IMR-90 (cell line): ENCODE data around the gene RMND5A. TPM values are rescaled to one million over a fixed set of nuclear protein-coding genes. Genes with fewer than 3 reads are reported as not detected.

ENCODE experiments used
- ATAC-seq: fragments of 200-7000 bp; cut with Tn5 transposase; 2 replicates; pipeline ENCODE4 v1.9.1; 2020; ENCODE audit warnings: low read depth, mild to moderate bottlenecking, moderate library complexity
- BruUV-seq: library from RNA; stranded (reverse); fragments of 400-500 nt; replicated peaks from 2 replicates; lab custom pipeline; 2021; lab: Mats Ljungman, UMichigan
- CTCF ChIA-PET: fragments of 300-600 bp; formaldehyde crosslinking; extraction: SDS; loops from one replicate; lab custom pipeline; 2021; ENCODE audit warnings: antibody characterized with exemption; lab: Yijun Ruan, JAX
- POLR2A ChIA-PET: fragments of 300-600 bp; sonication (Branson Sonifier 250); formaldehyde crosslinking; loops from one replicate; lab custom pipeline; 2022; ENCODE audit warnings: antibody characterized with exemption; ENCODE audit not compliant: unreplicated experiment; lab: Charles Lee
- DNase-seq: peaks from one replicate; pipeline ENCODE4 v3.0.0; 2013
- H2AFZ ChIP-seq: replicated peaks from 2 replicates; pipeline ENCODE3; 2013; ENCODE audit warnings: low read length, mild to moderate bottlenecking; ENCODE audit not compliant: poor library complexity
- H2AK5ac ChIP-seq: 2 replicates; pipeline ENCODE4 v1.6.1; 2013; ENCODE audit warnings: low read depth, low read length, inconsistent platforms
- H2AK9ac ChIP-seq: replicated peaks from 2 replicates; pipeline ENCODE3; 2013; ENCODE audit warnings: mild to moderate bottlenecking, low read depth, low read length, moderate library complexity; ENCODE audit not compliant: poor library complexity
- H2BK120ac ChIP-seq: 2 replicates; pipeline ENCODE4 v1.6.1; 2013; ENCODE audit warnings: low read depth, low read length, inconsistent platforms
- H2BK15ac ChIP-seq: 3 replicates; pipeline ENCODE4 v1.6.1; 2013; ENCODE audit warnings: low read depth, low read length, inconsistent platforms
- H2BK20ac ChIP-seq: 2 replicates; pipeline ENCODE4 v1.6.1; 2013; ENCODE audit warnings: low read depth, mild to moderate bottlenecking, inconsistent platforms, low read length, moderate library complexity
- H2BK5ac ChIP-seq: 2 replicates; pipeline ENCODE4 v1.6.1; 2013; ENCODE audit warnings: mild to moderate bottlenecking, low read depth, low read length, inconsistent platforms; ENCODE audit not compliant: poor library complexity, severe bottlenecking
- H3K14ac ChIP-seq: replicated peaks from 2 replicates; pipeline ENCODE4 v1.6.1; 2013; ENCODE audit warnings: low read depth, low read length, inconsistent platforms
- H3K18ac ChIP-seq: 2 replicates; pipeline ENCODE4 v1.6.1; 2013; ENCODE audit warnings: low read depth, low read length, control low read depth
- H3K23ac ChIP-seq: 2 replicates; pipeline ENCODE4 v1.6.1; 2013; ENCODE audit warnings: low read depth, low read length, inconsistent platforms
- H3K27ac ChIP-seq: 2 replicates; pipeline ENCODE4 v1.5.1; 2013; ENCODE audit warnings: mild to moderate bottlenecking, control low read depth, low read length; ENCODE audit not compliant: insufficient read depth
- H3K27me3 ChIP-seq: 2 replicates; pipeline ENCODE4 v1.6.1; 2013; ENCODE audit warnings: low read length; ENCODE audit not compliant: control insufficient read depth, insufficient read depth
- H3K36me3 ChIP-seq: 2 replicates; pipeline ENCODE4 v1.6.1; 2013; ENCODE audit warnings: low read length, mixed read lengths; ENCODE audit not compliant: control insufficient read depth, insufficient read depth
- H3K4ac ChIP-seq: 2 replicates; pipeline ENCODE4 v1.6.1; 2013; ENCODE audit warnings: low read depth, low read length, inconsistent platforms
- H3K4me1 ChIP-seq: 2 replicates; pipeline ENCODE4 v1.6.1; 2013; ENCODE audit warnings: low read length, mixed read lengths; ENCODE audit not compliant: control insufficient read depth, insufficient read depth
- H3K4me2 ChIP-seq: 2 replicates; pipeline ENCODE4 v1.6.1; 2013; ENCODE audit warnings: low read depth, mild to moderate bottlenecking, control low read depth, low read length, moderate library complexity
- H3K4me3 ChIP-seq: 2 replicates; pipeline ENCODE4 v1.5.1; 2013; ENCODE audit warnings: low read depth, mild to moderate bottlenecking, control low read depth, low read length, moderate library complexity; ENCODE audit not compliant: insufficient read depth
- H3K56ac ChIP-seq: 2 replicates; pipeline ENCODE4 v1.6.1; 2013; ENCODE audit warnings: low read length, inconsistent platforms; ENCODE audit not compliant: insufficient read depth; ENCODE audit errors: extremely low read depth
- H3K79me1 ChIP-seq, 2 experiments: 2 replicates each; pipeline ENCODE4 v1.6.1; 2013; ENCODE audit warnings: low read length in 2 of 2, inconsistent platforms in 1 of 2, low read depth in 1 of 2
- H3K9ac ChIP-seq: 2 replicates; pipeline ENCODE4 v1.6.1; 2013; ENCODE audit warnings: low read depth, low read length, control low read depth
- H3K9me1 ChIP-seq: 2 replicates; pipeline ENCODE4 v1.6.1; 2013; ENCODE audit warnings: low read length, inconsistent platforms; ENCODE audit not compliant: insufficient read depth
- H3K9me3 ChIP-seq: 2 replicates; pipeline ENCODE4 v1.6.1; 2013; ENCODE audit warnings: low read length; ENCODE audit not compliant: control insufficient read depth, insufficient read depth
- H4K20me1 ChIP-seq: 2 replicates; pipeline ENCODE4 v1.6.1; 2013; ENCODE audit warnings: low read length, inconsistent platforms; ENCODE audit not compliant: insufficient read depth
- H4K5ac ChIP-seq: 2 replicates; pipeline ENCODE4 v1.6.1; 2013; ENCODE audit warnings: mild to moderate bottlenecking, low read depth, low read length, control low read depth
- H4K8ac ChIP-seq, 2 experiments: 2 replicates each; pipeline ENCODE4 v1.6.1; 2013; ENCODE audit warnings: low read depth in 2 of 2, low read length in 2 of 2, control low read depth in 1 of 2, inconsistent platforms in 1 of 2
- H4K91ac ChIP-seq: 2 replicates; pipeline ENCODE4 v1.6.1; 2013; ENCODE audit warnings: low read depth, low read length, inconsistent platforms; ENCODE audit not compliant: insufficient read depth
- CEBPB ChIP-seq: IDR thresholded peaks from 2 replicates; pipeline ENCODE4 v1.6.1; 2012; ENCODE audit warnings: low read depth, low read length, improper control_type of control experiment
- FOS ChIP-seq: fragments of 150-350 bp; IDR thresholded peaks from 2 replicates; pipeline ENCODE4 v1.6.1; 2016; ENCODE audit warnings: low read depth, low read length
- MAFK ChIP-seq: IDR thresholded peaks from 2 replicates; pipeline ENCODE4 v1.6.1; 2012; ENCODE audit warnings: low read depth, low read length, improper control_type of control experiment
- MAZ ChIP-seq: IDR thresholded peaks from 2 replicates; pipeline ENCODE4 v1.6.1; 2012; ENCODE audit warnings: low read depth, mild to moderate bottlenecking, low read length, improper control_type of control experiment, moderate library complexity, borderline replicate concordance
- MXI1 ChIP-seq: IDR thresholded peaks from 2 replicates; pipeline ENCODE4 v1.6.1; 2012; ENCODE audit warnings: low read depth, mild to moderate bottlenecking, low read length, moderate library complexity, borderline replicate concordance
- NFE2L2 ChIP-seq: fragments of 150-350 bp; IDR thresholded peaks from 2 replicates; pipeline ENCODE4 v1.6.1; 2016; ENCODE audit warnings: low read depth, mild to moderate bottlenecking, low read length
- RAD21 ChIP-seq: IDR thresholded peaks from 2 replicates; pipeline ENCODE4 v1.6.1; 2012; ENCODE audit warnings: low read length, improper control_type of control experiment
- RCOR1 ChIP-seq: IDR thresholded peaks from 2 replicates; pipeline ENCODE4 v1.6.1; 2012; ENCODE audit warnings: mild to moderate bottlenecking, low read length, improper control_type of control experiment; ENCODE audit not compliant: insufficient replicate concordance
- RFX5 ChIP-seq: IDR thresholded peaks from 2 replicates; pipeline ENCODE4 v1.8.0; 2012; ENCODE audit warnings: low read depth, mild to moderate bottlenecking, low read length, moderate library complexity
- SMC3 ChIP-seq: fragments of 150-350 bp; IDR thresholded peaks from 2 replicates; pipeline ENCODE4 v1.6.1; 2016; ENCODE audit warnings: low read depth, mild to moderate bottlenecking, antibody characterized with exemption, low read length, moderate library complexity
- WGBS, 2 experiments: methylation state at CpG; one replicate each; pipeline versions ENCODE4 v1.1.5 to v1.1.7; 2013; ENCODE audit warnings: missing lambda C conversion rate in 2 of 2; ENCODE audit not compliant: insufficient read length in 1 of 2; ENCODE audit errors: extremely low coverage in 2 of 2; 5-methylcytosine and 5-hydroxymethylcytosine counted together
- dilution Hi-C: fragments of 300-500 bp; cut with HindIII; formaldehyde crosslinking; loops from one replicate; pipeline ENCODE4 v1.14.3; 2018; ENCODE audit warnings: low sequenced_read_pairs; ENCODE audit not compliant: unreplicated experiment
- in situ Hi-C: fragments of 300-500 bp; cut with MboI; formaldehyde crosslinking; loops from 3 replicates; pipeline ENCODE4 v1.14.3; 2019; ENCODE audit warnings: low sequenced_read_pairs, inconsistent platforms, mixed read lengths
- intact Hi-C: fragments of 100-400 bp; cut with micrococcal nuclease; formaldehyde crosslinking; loops from 2 replicates; pipeline ENCODE4 v1.10.0; 2022
- polyA plus RNA-seq, 3 experiments: library from polyadenylated mRNA; depleted of rRNA; stranded (reverse); fragments of >200 nt; gene quantifications; 2 replicates each; pipeline ENCODE4 v1.2.3, GENCODE V29; 2012; ENCODE audit warnings: low replicate concordance in 1 of 3
- total RNA-seq: library from RNA; depleted of rRNA; stranded (reverse); fragments of >200 nt; gene quantifications from 2 replicates; pipeline ENCODE4 v1.2.3, GENCODE V29; 2012
- TF ChIP-seq, protein P1 (sequence below): fragments of 150-350 bp; IDR thresholded peaks from 2 replicates; pipeline ENCODE4 v1.6.1; 2017; ENCODE audit warnings: mild to moderate bottlenecking, antibody characterized with exemption, low read length, low read depth
- TF ChIP-seq, protein P2 (sequence below): fragments of 150-350 bp; IDR thresholded peaks from 2 replicates; pipeline ENCODE4 v1.6.1; 2016; ENCODE audit warnings: low read depth, mild to moderate bottlenecking, low read length, moderate library complexity, borderline replicate concordance

The RMND5A gene
- total and polyA plus RNA-seq, 2 of the 4 experiments (the other 2 are of a cell fraction): 5.1 to 16.0 TPM

DNA sequence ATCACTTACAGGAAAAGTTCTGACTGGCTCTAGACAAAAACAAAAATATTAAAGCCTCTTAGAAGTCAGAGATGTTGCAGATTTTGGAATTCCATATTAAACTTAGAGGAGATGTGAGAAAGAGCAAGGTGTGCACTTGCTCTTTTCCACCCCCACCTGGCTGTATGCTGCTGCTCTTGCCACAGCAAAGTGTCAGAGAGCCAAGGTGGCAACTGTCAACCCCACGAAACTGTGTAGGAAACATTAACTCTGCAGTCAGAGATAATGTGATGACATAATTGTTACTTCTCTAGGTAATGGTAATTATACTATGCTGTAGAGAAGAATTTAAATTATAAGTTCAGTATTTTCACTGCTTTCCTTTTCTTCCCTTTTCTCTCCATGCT, 45.2 kb downstream of the RMND5A start:
- Histone ChIP-seq H3K14ac (no peak overlapping the region), H3K4ac (no peak overlapping the region), H2BK20ac (no peak overlapping the region), H3K9me1 (no peaks in the 10 kb centered on the region), H2BK5ac (no peak overlapping the region), H2AK5ac (no peak overlapping the region), H2BK120ac (no peak overlapping the region), H3K9ac (no peak overlapping the region), H3K27ac (no peak overlapping the region), H3K18ac (no peak overlapping the region), H3K4me2 (no peak overlapping the region), H3K4me1 (no peaks in the 10 kb centered on the region), H4K20me1 (peaks cover 3% of the 10 kb centered on the region; the same call in 1 of the 2 replicates), H3K27me3 (no peaks in the 10 kb centered on the region), H4K8ac (no peak overlapping the region), H3K79me1 (peaks cover 0 to 2% of the 10 kb centered on the region in 2 experiments; a peak in 1 of 4 replicates), H2AFZ (no peak overlapping the region), H2BK15ac (no peak overlapping the region), H4K91ac (no peak overlapping the region), H3K9me3 (no peaks in the 10 kb centered on the region), H3K23ac (no peak overlapping the region), H3K36me3 (peaks cover 13% of the 10 kb centered on the region), H2AK9ac (no peak overlapping the region), H3K56ac (no peak overlapping the region), H4K5ac (no peak overlapping the region), H3K4me3 (no peak overlapping the region)
- in situ Hi-C loops: no loop called here
- BruUV-seq: no TSS peak
- no CpG with 5 or more reads among the region's 1 CpG for WGBS, 2 experiments
- CTCF ChIA-PET: interaction anchor here (2.6 kb wide), 1 partner anchor 11 kb away, joined by 14 read pairs; no protein-coding TSS in a partner anchor
- ATAC-seq (no peak), DNase-seq (no peak)
- dilution Hi-C loops: no loop called here
- intact Hi-C loops: no loop called here
- POLR2A ChIA-PET: no interaction called here
- TF ChIP-seq SMC3 (no peak), MXI1 (no peak), RCOR1 (no peak), NFE2L2 (no peak), RAD21 (no peak), MAZ (no peak), MAFK (no peak), CEBPB (no peak), RFX5 (no peak), FOS (no peak)
- TF ChIP-seq, protein P1, sequence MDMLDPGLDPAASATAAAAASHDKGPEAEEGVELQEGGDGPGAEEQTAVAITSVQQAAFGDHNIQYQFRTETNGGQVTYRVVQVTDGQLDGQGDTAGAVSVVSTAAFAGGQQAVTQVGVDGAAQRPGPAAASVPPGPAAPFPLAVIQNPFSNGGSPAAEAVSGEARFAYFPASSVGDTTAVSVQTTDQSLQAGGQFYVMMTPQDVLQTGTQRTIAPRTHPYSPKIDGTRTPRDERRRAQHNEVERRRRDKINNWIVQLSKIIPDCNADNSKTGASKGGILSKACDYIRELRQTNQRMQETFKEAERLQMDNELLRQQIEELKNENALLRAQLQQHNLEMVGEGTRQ: no peak
- TF ChIP-seq, protein P2, sequence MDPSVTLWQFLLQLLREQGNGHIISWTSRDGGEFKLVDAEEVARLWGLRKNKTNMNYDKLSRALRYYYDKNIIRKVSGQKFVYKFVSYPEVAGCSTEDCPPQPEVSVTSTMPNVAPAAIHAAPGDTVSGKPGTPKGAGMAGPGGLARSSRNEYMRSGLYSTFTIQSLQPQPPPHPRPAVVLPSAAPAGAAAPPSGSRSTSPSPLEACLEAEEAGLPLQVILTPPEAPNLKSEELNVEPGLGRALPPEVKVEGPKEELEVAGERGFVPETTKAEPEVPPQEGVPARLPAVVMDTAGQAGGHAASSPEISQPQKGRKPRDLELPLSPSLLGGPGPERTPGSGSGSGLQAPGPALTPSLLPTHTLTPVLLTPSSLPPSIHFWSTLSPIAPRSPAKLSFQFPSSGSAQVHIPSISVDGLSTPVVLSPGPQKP: no peak
